H1 (cell line): Measurements from ENCODE around the gene KPNA6. TPM values are rescaled to one million over a fixed set of nuclear protein-coding genes. Genes with fewer than 3 reads are reported as not detected.

Experiments used
- CTCF ChIA-PET: fragments of 300-600 bp; sonication (Branson Sonifier 250); formaldehyde crosslinking; loops from one replicate; lab custom pipeline; 2021; ENCODE audit not compliant: partially characterized antibody; lab: Charles Lee
- POLR2A ChIA-PET: fragments of 300-600 bp; sonication (Branson Sonifier 250); formaldehyde crosslinking; loops from one replicate; lab custom pipeline; 2021; ENCODE audit warnings: inconsistent platforms; ENCODE audit not compliant: partially characterized antibody; lab: Charles Lee
- DNase-seq, 2 experiments: peaks; one replicate each; pipeline versions ENCODE4 v3.0.0 to v3.0.0-alpha.2; 2010 to 2022; ENCODE audit warnings: low spot score in 2 of 2, low read depth in 1 of 2, mixed read lengths in 1 of 2
- FAIRE-seq: peaks from 2 replicates; lab custom pipeline; 2011; peaks lifted over from hg19 to GRCh38; lab: Jason Lieb, UNC
- H2AFZ ChIP-seq: 2 replicates; pipeline ENCODE4 v1.8.1; 2012; ENCODE audit warnings: low read length, inconsistent platforms
- H2AK5ac ChIP-seq: 2 replicates; pipeline ENCODE4 v1.6.1; 2013; ENCODE audit warnings: low read depth, low read length
- H2BK120ac ChIP-seq: replicated peaks from 2 replicates; pipeline ENCODE3; 2013; ENCODE audit warnings: low read depth, low read length, inconsistent platforms
- H2BK12ac ChIP-seq: 2 replicates; pipeline ENCODE4 v1.6.1; 2013; ENCODE audit warnings: low read depth, low read length
- H2BK15ac ChIP-seq: 2 replicates; pipeline ENCODE4 v1.6.1; 2013; ENCODE audit warnings: low read length
- H2BK20ac ChIP-seq: 2 replicates; pipeline ENCODE4 v1.6.1; 2013; ENCODE audit warnings: low read length
- H2BK5ac ChIP-seq: 2 replicates; pipeline ENCODE4 v1.6.1; 2013; ENCODE audit warnings: low read depth, low read length
- H3K14ac ChIP-seq: 2 replicates; pipeline ENCODE4 v1.6.1; 2013; ENCODE audit warnings: inconsistent platforms; ENCODE audit not compliant: insufficient read length
- H3K18ac ChIP-seq: 2 replicates; pipeline ENCODE4 v1.6.1; 2013; ENCODE audit warnings: low read length; ENCODE audit errors: extremely low read depth
- H3K23ac ChIP-seq: 2 replicates; pipeline ENCODE4 v1.6.1; 2013; ENCODE audit warnings: inconsistent platforms; ENCODE audit not compliant: insufficient read length
- H3K23me2 ChIP-seq: 2 replicates; pipeline ENCODE4 v1.6.1; 2013; ENCODE audit warnings: low read depth, low read length
- H3K27ac ChIP-seq: 2 replicates; pipeline ENCODE4 v1.6.1; 2011; ENCODE audit warnings: low read depth, low read length, inconsistent platforms
- H3K27me3 ChIP-seq, 4 experiments: replicated peaks in 1 of 4; 1 replicate in 1 of 4; 2 replicates in 3 of 4; pipeline versions ENCODE4 v1.6.1 to v1.8.1; 2011 to 2013; ENCODE audit warnings: low read length in 3 of 4, mild to moderate bottlenecking in 3 of 4, inconsistent platforms in 2 of 4, mixed read lengths in 2 of 4, moderate library complexity in 1 of 4; ENCODE audit not compliant: control insufficient read depth in 3 of 4, insufficient read depth in 3 of 4; ENCODE audit errors: extremely low read depth in 1 of 4
- H3K36me3 ChIP-seq, 4 experiments: 2 replicates each; pipeline versions ENCODE4 v1.6.1 to v1.8.1; 2011 to 2013; ENCODE audit warnings: mild to moderate bottlenecking in 4 of 4, low read length in 3 of 4, moderate library complexity in 2 of 4, control low read depth in 1 of 4, inconsistent platforms in 1 of 4; ENCODE audit not compliant: insufficient read depth in 4 of 4, control insufficient read depth in 2 of 4
- H3K4ac ChIP-seq: replicated peaks from 2 replicates; pipeline ENCODE3; 2013; ENCODE audit warnings: low read length, low read depth, mixed read lengths, inconsistent platforms; ENCODE audit not compliant: insufficient read length
- H3K4me1 ChIP-seq, 4 experiments: replicated peaks in 1 of 4; 1 replicate in 1 of 4; 2 replicates in 3 of 4; pipeline versions ENCODE4 v1.6.1 to v1.8.1; 2011 to 2013; ENCODE audit warnings: low read length in 3 of 4, inconsistent platforms in 2 of 4, mixed read lengths in 1 of 4; ENCODE audit not compliant: insufficient read depth in 4 of 4, control insufficient read depth in 3 of 4
- H3K4me2 ChIP-seq, 2 experiments: 2 replicates each; pipeline versions ENCODE4 v1.6.1 to v1.8.1; 2011 to 2013; ENCODE audit warnings: low read depth in 2 of 2, low read length in 2 of 2, control low read depth in 1 of 2, inconsistent platforms in 1 of 2, mild to moderate bottlenecking in 1 of 2; ENCODE audit not compliant: insufficient read depth in 1 of 2
- H3K4me3 ChIP-seq, 4 experiments: fragments of 200-600, 300-600 bp in 1 of 4; sonication (generic), shearing (Covaris generic), sonication (Bioruptor Twin) in 1 of 4; 2 replicates each; pipeline versions ENCODE4 v1.5.1 to v1.8.1; 2011 to 2016; ENCODE audit warnings: low read length in 4 of 4, low read depth in 3 of 4, control low read depth in 2 of 4, inconsistent platforms in 2 of 4, mild to moderate bottlenecking in 2 of 4, mixed read lengths in 1 of 4, moderate library complexity in 1 of 4; ENCODE audit not compliant: insufficient read depth in 2 of 4; ENCODE audit errors: extremely low read depth in 1 of 4
- H3K56ac ChIP-seq: replicated peaks from 2 replicates; pipeline ENCODE3; 2013; ENCODE audit warnings: low read depth, mild to moderate bottlenecking, mixed read lengths, low read length, inconsistent platforms; ENCODE audit not compliant: insufficient read length
- H3K79me1 ChIP-seq: 2 replicates; pipeline ENCODE4 v1.6.1; 2013; ENCODE audit warnings: low read depth, low read length, control low read depth
- H3K79me2 ChIP-seq, 2 experiments: 2 replicates each; pipeline versions ENCODE4 v1.6.1 to v1.8.1; 2012 to 2013; ENCODE audit warnings: low read length in 2 of 2, mild to moderate bottlenecking in 2 of 2, inconsistent platforms in 1 of 2; ENCODE audit not compliant: insufficient read depth in 2 of 2, control insufficient read depth in 1 of 2
- H3K9ac ChIP-seq, 4 experiments: replicated peaks in 1 of 4; 1 replicate in 1 of 4; 2 replicates in 3 of 4; pipeline versions ENCODE4 v1.6.1 to v1.8.1; 2011 to 2013; ENCODE audit warnings: low read depth in 3 of 4, low read length in 3 of 4, control low read depth in 2 of 4, mild to moderate bottlenecking in 2 of 4, moderate library complexity in 2 of 4, inconsistent platforms in 1 of 4; ENCODE audit errors: extremely low read depth in 1 of 4
- H3K9me3 ChIP-seq, 2 experiments: 2 replicates each; pipeline versions ENCODE4 v1.6.1 to v1.8.1; 2012 to 2013; ENCODE audit warnings: mild to moderate bottlenecking in 2 of 2, moderate library complexity in 2 of 2, control low read depth in 1 of 2, inconsistent platforms in 1 of 2, low read depth in 1 of 2, low read length in 1 of 2, mixed read lengths in 1 of 2; ENCODE audit not compliant: insufficient read depth in 2 of 2
- H4K20me1 ChIP-seq, 2 experiments: replicated peaks in 1 of 2; 2 replicates each; pipeline versions ENCODE3 to v1.8.1; 2011 to 2013; ENCODE audit warnings: inconsistent platforms in 2 of 2, low read length in 2 of 2, mild to moderate bottlenecking in 1 of 2; ENCODE audit not compliant: insufficient read depth in 2 of 2, control insufficient read depth in 1 of 2
- H4K5ac ChIP-seq: 2 replicates; pipeline ENCODE4 v1.6.1; 2013; ENCODE audit warnings: low read length, low read depth, mixed read lengths, inconsistent platforms; ENCODE audit not compliant: insufficient read length
- H4K8ac ChIP-seq: 2 replicates; pipeline ENCODE4 v1.8.0; 2013; ENCODE audit warnings: mild to moderate bottlenecking, moderate library complexity, low read length, inconsistent platforms; ENCODE audit not compliant: insufficient read depth; ENCODE audit errors: extremely low read depth
- H4K91ac ChIP-seq: replicated peaks from 2 replicates; pipeline ENCODE3; 2013; ENCODE audit warnings: low read length, mixed read lengths, inconsistent platforms; ENCODE audit not compliant: insufficient read length
- CBX5 ChIP-seq: fragments of 300-800, 300-1000 bp; sonication (generic); IDR thresholded peaks from 2 replicates; pipeline ENCODE4 v1.7.1; 2016; ENCODE audit warnings: antibody characterized with exemption, low read length, low read depth
- CHD1 ChIP-seq: IDR thresholded peaks from 2 replicates; pipeline ENCODE4 v1.6.1; 2012; ENCODE audit warnings: low read depth, low read length, improper control_type of control experiment
- CREB1 ChIP-seq: IDR thresholded peaks from 2 replicates; pipeline ENCODE4 v1.6.1; 2012; ENCODE audit warnings: inconsistent platforms
- JUN ChIP-seq: IDR thresholded peaks from 2 replicates; pipeline ENCODE4 v1.6.1; 2011; ENCODE audit warnings: low read depth, mild to moderate bottlenecking, improper control_type of control experiment, low read length
- POLR2A ChIP-seq, 2 experiments: IDR thresholded peaks; 1 replicate in 1 of 2; 2 replicates in 1 of 2; pipeline ENCODE4 v1.6.1; 2011; ENCODE audit warnings: low read depth in 2 of 2, low read length in 2 of 2, mild to moderate bottlenecking in 2 of 2; ENCODE audit errors: control extremely low read depth in 1 of 2
- POLR2AphosphoS5 ChIP-seq: IDR thresholded peaks from 2 replicates; pipeline ENCODE4 v1.6.1; 2011; ENCODE audit warnings: low read depth, low read length
- SIN3A ChIP-seq, 2 experiments: IDR thresholded peaks in 1 of 2; conservative IDR thresholded peaks in 1 of 2; 2 replicates each; pipeline ENCODE4 v1.6.1; 2011 to 2012; ENCODE audit warnings: low read length in 2 of 2, improper control_type of control experiment in 1 of 2, low read depth in 1 of 2, mild to moderate bottlenecking in 1 of 2
- SP1 ChIP-seq: IDR thresholded peaks from 2 replicates; pipeline ENCODE4 v1.6.1; 2011; ENCODE audit warnings: low read depth, low read length
- SP4 ChIP-seq: IDR thresholded peaks from 2 replicates; pipeline ENCODE4 v1.6.1; 2012; ENCODE audit warnings: low read length, inconsistent platforms
- SUZ12 ChIP-seq: fragments of 200-600 bp; sonication (generic); IDR thresholded peaks from 2 replicates; pipeline ENCODE4 v1.6.1; 2012; ENCODE audit warnings: mild to moderate bottlenecking, inconsistent platforms, low read length, moderate library complexity, mixed read lengths
- TAF1 ChIP-seq: IDR thresholded peaks from 2 replicates; pipeline ENCODE4 v1.6.1; 2011; ENCODE audit warnings: mild to moderate bottlenecking, low read depth, low read length
- TBP ChIP-seq: IDR thresholded peaks from 2 replicates; pipeline ENCODE4 v1.6.1; 2011; ENCODE audit warnings: low read depth, low read length, improper control_type of control experiment
- TEAD4 ChIP-seq: IDR thresholded peaks from 2 replicates; pipeline ENCODE4 v1.6.1; 2012; ENCODE audit warnings: low read depth, low read length, inconsistent platforms, mixed read lengths
- WGBS, 2 experiments: shearing (Covaris generic) in 1 of 2; methylation state at CpG; one replicate each; pipeline versions ENCODE4 v1.1.6 to v1.1.7; 2013 to 2015; ENCODE audit warnings: low lambda C conversion rate in 2 of 2, mixed read lengths in 2 of 2, inconsistent platforms in 1 of 2, low coverage in 1 of 2, missing lambda C conversion rate in 1 of 2; ENCODE audit not compliant: insufficient replicate concordance in 2 of 2, insufficient coverage in 1 of 2, insufficient read length in 1 of 2; ENCODE audit errors: extremely low coverage in 1 of 2, missing lambda C conversion rate in 1 of 2; 5-methylcytosine and 5-hydroxymethylcytosine counted together
- polyA plus RNA-seq, 7 experiments: library from polyadenylated mRNA; depleted of rRNA in 3 of 7; stranded (reverse) in 5 of 7; unstranded in 2 of 7; fragments of >200 nt in 5 of 7; fragments of 200-250 nt in 2 of 7; gene quantifications; 1 replicate in 5 of 7; 2 replicates in 1 of 7; 4 replicates in 1 of 7; pipeline versions ENCODE4 v1.2.1 to v1.2.3, GENCODE V29; 2011 to 2013; ENCODE audit warnings: missing spikeins in 2 of 7, mixed read lengths in 2 of 7
- total RNA-seq: library from RNA; stranded (reverse); fragmentation: NEBNext Ultra II Directional; extraction: Animal tissue kit (Norgen Biotek cat#: 25700); gene quantifications from 2 replicates; pipeline ENCODE4 v1.2.1, GENCODE V29; 2021

Gene KPNA6
- total and polyA plus RNA-seq, 2 of the 8 experiments (the other 6 are each of a cell fraction or from before 2014, with no cell fraction given), result 24.2 to 120 TPM

DNA sequence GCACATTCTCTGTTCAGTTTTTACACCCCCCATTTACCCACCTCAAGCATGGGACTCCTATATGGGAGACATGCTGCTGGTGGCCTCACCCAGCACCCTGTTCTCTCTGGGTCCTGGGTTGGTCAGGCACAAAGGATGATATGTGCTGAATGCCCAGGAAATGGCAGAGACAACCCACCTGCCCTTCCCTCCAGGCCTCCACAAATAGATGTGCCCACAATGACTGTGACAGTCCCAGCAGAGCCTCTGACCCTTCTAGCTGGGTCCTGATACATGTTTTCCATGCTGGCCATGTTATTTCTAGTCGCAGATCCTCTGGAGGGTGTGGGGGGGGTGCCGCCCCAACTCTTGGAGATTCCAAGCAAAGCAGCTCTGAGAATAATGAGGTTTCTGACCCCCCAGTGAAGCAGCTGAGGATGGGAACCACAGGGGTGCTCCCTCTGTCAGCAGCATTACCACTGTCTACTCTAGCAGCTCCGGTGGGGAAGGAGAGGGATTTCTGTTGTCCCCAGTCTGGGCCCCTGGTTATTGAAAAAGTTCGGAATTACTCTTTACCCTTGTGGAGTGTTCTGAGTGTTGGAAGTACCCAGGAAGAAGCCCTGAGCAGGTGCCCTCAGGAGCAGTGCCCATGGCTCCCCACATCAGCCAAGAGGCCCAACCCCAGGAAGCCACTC, 91.3 kb downstream of the KPNA6 start:
- H2AK5ac ChIP-seq, result no peak overlapping the region
- H3K79me1 ChIP-seq, result 0 out of 2 replicates have a peak, but pooled peaks cover 3% of the 10 kb centered on the region
- H2BK12ac ChIP-seq, result peak overlapping the region; percentile 80; the same call in 1 of the 2 replicates
- no peak overlapping the region for H3K14ac ChIP-seq
- H2BK120ac ChIP-seq, result no peak overlapping the region
- H3K4me3 ChIP-seq, result peak overlapping the region in 2 of 4 experiments; percentile 29 to 67; a peak in 4 of 8 replicates
- no peak overlapping the region for H3K27ac ChIP-seq
- no peak overlapping the region for H4K8ac ChIP-seq
- H3K9me3 ChIP-seq, result no peaks in the 10 kb centered on the region
- POLR2A ChIA-PET, result interaction anchor here (0.5 to 21.3 kb wide), 21 partner anchors 10 to 172 kb away, joined by 3 to 332 read pairs (median 7); partner anchors contain the start of genes DCDC2B, FAM229A, HDAC1 and IQCC
- H2BK5ac ChIP-seq, result peak overlapping the region; percentile 53
- H3K4ac ChIP-seq, result no peak overlapping the region
- no peak overlapping the region; the same call in 1 of the 2 replicates for H3K18ac ChIP-seq
- WGBS, 2 experiments, result 71% methylated on average over 4 of the region's 4 CpGs; no CpG with 5 or more reads in 1 of the 2 experiments
- CTCF ChIA-PET, result interaction anchor here (0.8 to 4.2 kb wide), 5 partner anchors 12 to 49 kb away, joined by 3 to 25 read pairs (median 4); no protein-coding TSS in a partner anchor
- H3K56ac ChIP-seq, result no peak overlapping the region
- no peak overlapping the region for H4K91ac ChIP-seq
- H4K20me1 ChIP-seq, result peaks cover 4 to 5% of the 10 kb centered on the region in 2 experiments
- no peak overlapping the region for H2BK20ac ChIP-seq
- no peak overlapping the region for H4K5ac ChIP-seq
- peaks cover 18 to 35% (median 26%) of the 10 kb centered on the region in 4 experiments; a peak in 7 of 8 replicates for H3K36me3 ChIP-seq
- H2BK15ac ChIP-seq, result no peak overlapping the region
- no peaks in the 10 kb centered on the region for H3K79me2 ChIP-seq
- H3K23me2 ChIP-seq, result peaks cover 9% of the 10 kb centered on the region; the same call in 1 of the 2 replicates
- H3K9ac ChIP-seq, result no peak overlapping the region
- H2AFZ ChIP-seq, result no peak overlapping the region
- H3K23ac ChIP-seq, result no peak overlapping the region
- peak overlapping the region; percentile 76 to 92; a peak in 3 of 4 replicates for H3K4me2 ChIP-seq
- H3K27me3 ChIP-seq, result peaks cover 0 to 3% (median 0%) of the 10 kb centered on the region in 4 experiments; a peak in 2 of 7 replicates
- H3K4me1 ChIP-seq, result peaks cover 13 to 28% (median 18%) of the 10 kb centered on the region in 4 experiments
- DNase-seq (no peak), FAIRE-seq (no peak)
- TF ChIP-seq POLR2A (IDR thresholded peaks at IDR 0.05; ENCODE audit: control extremely low read depth in 1 of 2, low read depth in 2 of 2, low read length in 2 of 2), result peak in 1 of 2 experiments; percentile 20; a peak in 1 of 3 replicates
- TF ChIP-seq SUZ12, result no peak
- no peak for TF ChIP-seq TEAD4
- no peak for TF ChIP-seq SP4
- TF ChIP-seq SP1, result no peak
- no peak for TF ChIP-seq TBP
- TF ChIP-seq JUN, result no peak
- no peak for TF ChIP-seq SIN3A (conservative IDR thresholded peaks at IDR 0.05 in 1 of 2, IDR thresholded peaks at IDR 0.05 in 1 of 2; ENCODE audit: low read depth in 1 of 2, low read length in 2 of 2)
- 0 out of 2 replicates have a peak, but pooled peaks have one; percentile 34 for TF ChIP-seq POLR2AphosphoS5
- no peak for TF ChIP-seq TAF1
- no peak for TF ChIP-seq CBX5
- no peak for TF ChIP-seq CREB1
- TF ChIP-seq CHD1, result no peak
